BJ (cell line): ENCODE results near the gene DPY19L1. TPM values are rescaled to one million over a fixed set of nuclear protein-coding genes. Genes with fewer than 3 reads are reported as not detected.
"Not testable (repeated sequence)": the region's sequence is repeated elsewhere in the genome, so short reads cannot be mapped to it uniquely, and the experiment has no call there.

ENCODE experiments used
- CTCF ChIA-PET: fragments of 350-600 bp; formaldehyde crosslinking; extraction: SDS; loops from one replicate; lab custom pipeline; 2021; ENCODE audit warnings: antibody characterized with exemption, inconsistent platforms; lab: Yijun Ruan, JAX
- POLR2A ChIA-PET: fragments of 300-600 bp; sonication (Branson Sonifier 250); formaldehyde crosslinking; extraction: SDS; loops from one replicate; lab custom pipeline; 2021; ENCODE audit warnings: antibody characterized with exemption; lab: Charles Lee
- DNase-seq: peaks from one replicate; pipeline ENCODE4 v3.0.0-alpha.2; 2011; ENCODE audit warnings: low read depth
- H3K27me3 ChIP-seq: 2 replicates; pipeline ENCODE4 v1.6.0; 2011; ENCODE audit warnings: low read length; ENCODE audit not compliant: control insufficient read depth, insufficient read depth
- H3K36me3 ChIP-seq: 2 replicates; pipeline ENCODE4 v1.5.1; 2011; ENCODE audit warnings: low read length; ENCODE audit not compliant: control insufficient read depth, insufficient read depth
- H3K4me3 ChIP-seq: 2 replicates; pipeline ENCODE4 v1.5.1; 2011; ENCODE audit warnings: low read depth, mild to moderate bottlenecking, control low read depth, low read length
- polyA plus RNA-seq: library from polyadenylated mRNA; depleted of rRNA; stranded (reverse); fragments of >200 nt; gene quantifications from 2 replicates; pipeline ENCODE4 v1.2.3, GENCODE V29; 2011
- TF ChIP-seq, protein P1 (sequence below): IDR thresholded peaks from 2 replicates; pipeline ENCODE4 v1.5.1; 2011; ENCODE audit warnings: low read depth, mild to moderate bottlenecking, control low read depth, inconsistent platforms, low read length, moderate library complexity; ENCODE audit not compliant: insufficient read depth

DPY19L1 gene
- polyA plus RNA-seq, 1 experiment: 10.2 TPM

DNA sequence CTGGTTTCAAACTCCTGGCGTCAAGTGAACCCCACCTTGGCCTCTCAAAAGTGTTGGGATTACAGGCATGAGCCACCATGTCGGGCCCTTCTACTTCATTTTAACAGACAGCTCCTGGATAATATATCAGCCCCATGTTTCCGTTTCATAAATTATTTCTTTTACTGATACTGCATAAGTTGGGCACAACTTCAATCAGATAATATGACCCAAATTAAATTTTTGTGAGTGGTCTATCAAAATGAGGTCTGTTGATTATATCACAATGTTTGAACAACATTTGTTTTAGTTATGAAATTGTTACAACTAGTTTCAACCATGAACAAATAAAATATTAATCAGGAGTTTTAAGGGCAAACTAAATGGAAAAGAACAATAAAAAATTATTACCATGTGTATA is 70.8 kb downstream of the DPY19L1 start:
- POLR2A ChIA-PET, DNase-seq, CTCF ChIA-PET, H3K27me3 ChIP-seq, H3K36me3 ChIP-seq, H3K4me3 ChIP-seq: not testable (repeated sequence)

DNA sequence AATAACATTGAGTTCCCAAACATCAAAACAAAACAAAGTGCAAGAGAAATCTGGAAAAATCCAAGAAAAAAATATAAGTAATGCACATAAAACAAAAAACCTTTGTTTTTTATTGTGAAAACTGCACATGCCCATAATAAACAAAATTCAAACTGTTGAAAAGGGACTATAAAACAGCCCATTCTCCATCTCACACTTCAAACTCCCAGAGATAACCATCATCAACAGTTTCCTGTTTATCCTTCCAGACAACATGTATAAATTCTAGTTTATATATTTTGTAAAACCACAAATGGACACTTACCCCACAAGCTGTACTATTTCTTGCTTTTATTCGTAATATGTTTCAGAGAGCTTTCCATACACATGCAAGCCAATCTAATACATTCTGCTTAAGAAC is 79.3 kb downstream of the DPY19L1 start:
- Histone ChIP-seq H3K4me3 (no peak overlapping the region), H3K27me3 (no peaks in the 10 kb centered on the region), H3K36me3 (no peaks in the 10 kb centered on the region)
- DNase-seq: no peak
- POLR2A ChIA-PET: no interaction called here
- TF ChIP-seq, protein P1, sequence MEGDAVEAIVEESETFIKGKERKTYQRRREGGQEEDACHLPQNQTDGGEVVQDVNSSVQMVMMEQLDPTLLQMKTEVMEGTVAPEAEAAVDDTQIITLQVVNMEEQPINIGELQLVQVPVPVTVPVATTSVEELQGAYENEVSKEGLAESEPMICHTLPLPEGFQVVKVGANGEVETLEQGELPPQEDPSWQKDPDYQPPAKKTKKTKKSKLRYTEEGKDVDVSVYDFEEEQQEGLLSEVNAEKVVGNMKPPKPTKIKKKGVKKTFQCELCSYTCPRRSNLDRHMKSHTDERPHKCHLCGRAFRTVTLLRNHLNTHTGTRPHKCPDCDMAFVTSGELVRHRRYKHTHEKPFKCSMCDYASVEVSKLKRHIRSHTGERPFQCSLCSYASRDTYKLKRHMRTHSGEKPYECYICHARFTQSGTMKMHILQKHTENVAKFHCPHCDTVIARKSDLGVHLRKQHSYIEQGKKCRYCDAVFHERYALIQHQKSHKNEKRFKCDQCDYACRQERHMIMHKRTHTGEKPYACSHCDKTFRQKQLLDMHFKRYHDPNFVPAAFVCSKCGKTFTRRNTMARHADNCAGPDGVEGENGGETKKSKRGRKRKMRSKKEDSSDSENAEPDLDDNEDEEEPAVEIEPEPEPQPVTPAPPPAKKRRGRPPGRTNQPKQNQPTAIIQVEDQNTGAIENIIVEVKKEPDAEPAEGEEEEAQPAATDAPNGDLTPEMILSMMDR: no peak
- CTCF ChIA-PET: no interaction called here

GRCh38 chr7:34952822-34953221 is 84.5 kb downstream of the DPY19L1 start:
- ChIA-PET POLR2A (no interaction called here), CTCF (no interaction called here)
- Histone ChIP-seq H3K36me3 (no peaks in the 10 kb centered on the region), H3K27me3 (no peaks in the 10 kb centered on the region), H3K4me3 (no peak overlapping the region)
- no peak for DNase-seq
- TF ChIP-seq, protein P1: no peak

GRCh38 chr7:34949361-34949760 is 87.9 kb downstream of the DPY19L1 start:
- ChIA-PET CTCF (no interaction called here), POLR2A (no interaction called here)
- DNase-seq: no peak

GRCh38 chr7:34947427-34947826 is 89.9 kb downstream of the DPY19L1 start:
- H3K36me3 ChIP-seq, DNase-seq, POLR2A ChIA-PET, CTCF ChIA-PET, H3K27me3 ChIP-seq, H3K4me3 ChIP-seq: not testable (repeated sequence)

More at GRCh38 chr7:34949361-34949760, 87.9 kb downstream of the DPY19L1 start:
- H3K4me3 ChIP-seq: no peak overlapping the region
- no peaks in the 10 kb centered on the region for H3K36me3 ChIP-seq
- H3K27me3 ChIP-seq: no peaks in the 10 kb centered on the region
- TF ChIP-seq, protein P1: no peak

DNA sequence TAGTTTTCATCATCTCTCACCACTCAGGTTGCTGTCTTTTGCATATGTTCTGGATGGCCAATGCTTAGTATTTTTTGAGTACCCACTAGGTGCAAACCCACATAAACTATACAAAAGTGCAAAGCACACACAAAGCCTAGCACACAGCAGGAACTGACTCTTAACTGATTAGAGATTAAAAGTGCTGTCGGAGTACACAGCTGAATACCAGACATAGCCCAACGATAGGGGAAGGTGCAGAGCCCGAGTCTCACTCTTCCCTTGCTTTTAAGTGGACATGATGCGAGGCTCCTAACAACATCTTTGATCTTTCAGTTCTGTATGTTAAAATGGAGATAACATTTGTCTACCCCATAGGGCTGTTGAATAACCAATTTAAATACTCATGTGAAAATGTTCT is 90.8 kb downstream of the DPY19L1 start:
- Histone ChIP-seq H3K4me3 (no peak overlapping the region), H3K27me3 (no peaks in the 10 kb centered on the region), H3K36me3 (no peaks in the 10 kb centered on the region)
- ChIA-PET POLR2A (no interaction called here), CTCF (no interaction called here)
- TF ChIP-seq, protein P1: no peak
- no peak for DNase-seq

DNA sequence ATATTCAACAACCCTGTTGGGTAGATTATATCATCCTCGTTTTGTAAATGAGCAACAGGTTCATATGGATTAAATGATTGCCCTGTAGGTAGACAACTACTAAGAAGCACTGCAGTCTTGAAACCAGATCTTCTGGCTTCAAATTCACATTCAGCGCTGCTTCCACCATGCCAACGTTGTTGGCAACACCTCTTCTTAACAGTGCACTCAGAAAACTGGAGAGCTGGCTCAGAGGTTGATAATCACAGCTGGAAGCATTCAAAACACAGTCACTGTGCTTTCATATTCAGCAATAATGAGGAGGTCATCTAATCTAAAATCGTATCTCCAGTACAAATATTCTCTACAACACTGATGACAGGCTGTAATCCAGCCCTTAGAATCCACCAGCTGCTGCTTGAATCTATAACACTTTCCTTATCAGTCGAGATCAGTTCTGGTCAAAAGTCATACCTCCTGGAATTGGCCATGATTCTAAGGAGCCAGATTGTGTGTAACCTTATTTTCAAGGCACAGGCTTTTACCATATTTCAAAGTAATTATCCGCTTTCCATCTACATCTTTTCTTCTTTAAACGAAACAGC is 91.3 kb downstream of the DPY19L1 start:
- POLR2A ChIA-PET, DNase-seq, CTCF ChIA-PET: not testable (repeated sequence)

More for the DNA sequence above, 91.3 kb downstream of the DPY19L1 start:
- H3K27me3 ChIP-seq, H3K36me3 ChIP-seq, H3K4me3 ChIP-seq: not testable (repeated sequence)
